Fibroblast of mammary gland (primary cell): ENCODE results near the gene MYO7A.
A peak's percentile ranks its signal among the peaks of the same experiment; 100 is the strongest.

Experiments used
- DNase-seq: peaks from one replicate; pipeline ENCODE4 v3.0.0-alpha.2; 2010; ENCODE audit warnings: low read depth
- H3K4me3 ChIP-seq: 2 replicates; pipeline ENCODE4 v1.5.1; 2011; ENCODE audit warnings: low read depth, mild to moderate bottlenecking, low read length, moderate library complexity; ENCODE audit not compliant: control insufficient read depth
- TF ChIP-seq, protein P1 (sequence below): conservative IDR thresholded peaks from 2 replicates; pipeline ENCODE4 v1.5.1; 2011; ENCODE audit warnings: low read depth, low read length, inconsistent platforms; ENCODE audit not compliant: control insufficient read depth, insufficient read depth

MYO7A gene

GRCh38 chr11:77249427-77249826, 121.4 kb downstream of the MYO7A start:
- H3K4me3 ChIP-seq: no peak overlapping the region
- TF ChIP-seq, protein P1, sequence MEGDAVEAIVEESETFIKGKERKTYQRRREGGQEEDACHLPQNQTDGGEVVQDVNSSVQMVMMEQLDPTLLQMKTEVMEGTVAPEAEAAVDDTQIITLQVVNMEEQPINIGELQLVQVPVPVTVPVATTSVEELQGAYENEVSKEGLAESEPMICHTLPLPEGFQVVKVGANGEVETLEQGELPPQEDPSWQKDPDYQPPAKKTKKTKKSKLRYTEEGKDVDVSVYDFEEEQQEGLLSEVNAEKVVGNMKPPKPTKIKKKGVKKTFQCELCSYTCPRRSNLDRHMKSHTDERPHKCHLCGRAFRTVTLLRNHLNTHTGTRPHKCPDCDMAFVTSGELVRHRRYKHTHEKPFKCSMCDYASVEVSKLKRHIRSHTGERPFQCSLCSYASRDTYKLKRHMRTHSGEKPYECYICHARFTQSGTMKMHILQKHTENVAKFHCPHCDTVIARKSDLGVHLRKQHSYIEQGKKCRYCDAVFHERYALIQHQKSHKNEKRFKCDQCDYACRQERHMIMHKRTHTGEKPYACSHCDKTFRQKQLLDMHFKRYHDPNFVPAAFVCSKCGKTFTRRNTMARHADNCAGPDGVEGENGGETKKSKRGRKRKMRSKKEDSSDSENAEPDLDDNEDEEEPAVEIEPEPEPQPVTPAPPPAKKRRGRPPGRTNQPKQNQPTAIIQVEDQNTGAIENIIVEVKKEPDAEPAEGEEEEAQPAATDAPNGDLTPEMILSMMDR: no peak
- peak; percentile 41 for DNase-seq

DNA sequence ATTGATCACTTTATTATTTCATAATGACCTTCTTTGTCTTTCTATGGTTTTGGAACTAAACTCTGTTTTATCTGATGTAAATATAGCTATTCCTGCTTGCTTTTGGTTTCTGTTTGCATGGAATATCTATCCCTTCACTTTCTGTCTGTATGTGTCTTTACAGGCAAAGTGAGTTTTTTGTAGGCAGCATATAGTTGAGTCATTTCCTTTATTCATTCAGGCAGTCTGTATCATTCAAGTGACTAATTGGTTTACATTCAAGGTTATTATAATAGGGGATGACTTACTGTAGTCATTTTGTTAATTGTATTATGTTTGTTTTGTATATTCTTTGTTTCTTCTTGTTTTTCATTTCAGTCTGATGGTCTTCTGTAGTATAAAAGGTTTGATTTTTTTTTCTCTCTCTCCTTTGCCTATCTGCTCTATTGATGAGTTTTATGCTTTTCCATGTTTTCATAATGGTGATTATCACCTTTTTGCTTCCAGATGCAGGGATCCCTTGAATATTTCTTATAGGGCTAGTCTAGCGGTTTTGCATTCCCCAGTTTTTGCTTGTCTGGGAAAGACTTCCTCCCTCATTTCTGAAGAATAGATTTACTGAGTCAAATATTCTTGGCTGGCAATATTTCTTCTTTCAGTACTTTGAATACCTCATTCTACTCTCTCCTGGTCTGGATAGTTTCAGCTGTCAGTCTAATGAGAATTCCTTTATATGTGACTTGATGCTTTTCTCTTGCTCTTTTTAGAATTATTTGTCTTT, 123.0 kb downstream of the MYO7A start:
- H3K4me3 ChIP-seq: no peak overlapping the region
- DNase-seq: peak; percentile 82
- TF ChIP-seq, protein P1: no peak

- TF ChIP-seq, protein P1: no peak
- no peak overlapping the region for H3K4me3 ChIP-seq
- DNase-seq: no peak
These were observed 124.7 kb downstream of the MYO7A start for GRCh38 chr11:77252555-77253270.

DNA sequence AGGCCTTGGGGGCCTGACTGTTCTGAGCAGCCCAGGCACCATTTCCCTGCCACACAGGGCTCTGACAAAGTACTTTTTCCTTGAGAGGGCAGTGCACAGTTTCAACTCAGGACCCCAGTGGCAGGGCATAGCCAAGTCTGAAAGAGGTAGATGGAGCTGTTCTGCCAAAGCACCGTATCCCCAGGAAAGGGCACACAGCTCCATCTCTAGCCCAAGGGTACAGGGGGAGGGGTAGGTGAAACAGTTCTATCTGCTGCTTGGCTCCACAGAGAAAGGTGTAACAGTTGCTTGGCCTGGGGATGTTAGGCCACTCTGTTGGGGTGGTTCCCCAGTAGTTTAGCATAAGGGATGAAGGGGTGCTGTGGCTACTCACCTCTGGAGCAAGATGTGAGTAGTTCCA, 125.6 kb downstream of the MYO7A start:
- TF ChIP-seq, protein P1: no peak
- no peak overlapping the region for H3K4me3 ChIP-seq
- no peak for DNase-seq

DNA sequence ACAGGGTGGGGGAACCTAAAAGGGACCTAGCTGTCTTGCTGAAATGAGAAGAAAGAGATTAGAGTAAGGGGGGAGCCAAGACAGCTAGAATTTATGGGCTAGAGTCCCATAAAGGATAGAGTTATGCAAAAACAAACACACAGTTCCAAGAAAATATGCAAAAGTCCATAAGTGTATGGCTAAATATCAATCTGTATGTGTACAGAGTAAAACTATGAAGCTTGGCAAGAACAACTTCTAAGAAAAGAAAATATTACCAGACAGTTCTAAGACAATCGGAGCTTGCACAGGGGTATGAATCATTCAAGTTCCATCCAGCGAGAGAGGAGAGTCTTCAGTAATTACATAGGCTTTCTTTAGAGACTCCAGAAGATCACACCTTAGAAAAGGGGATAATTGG, 131.6 kb downstream of the MYO7A start:
- DNase-seq: peak; percentile 68
- no peak overlapping the region for H3K4me3 ChIP-seq
- TF ChIP-seq, protein P1: no peak

GRCh38 chr11:77262803-77263202, 134.8 kb downstream of the MYO7A start:
- H3K4me3 ChIP-seq: no peak overlapping the region
- DNase-seq: no peak
- TF ChIP-seq, protein P1: no peak
